ENCODE results near the gene MORN4. TPM values are rescaled to one million over a fixed set of nuclear protein-coding genes. Genes with fewer than 3 reads are reported as not detected.

Gene MORN4
- polyA plus RNA-seq, 12 donors = 3.8 to 7.6 (median 5.6) TPM; not detected in 1

DNA sequence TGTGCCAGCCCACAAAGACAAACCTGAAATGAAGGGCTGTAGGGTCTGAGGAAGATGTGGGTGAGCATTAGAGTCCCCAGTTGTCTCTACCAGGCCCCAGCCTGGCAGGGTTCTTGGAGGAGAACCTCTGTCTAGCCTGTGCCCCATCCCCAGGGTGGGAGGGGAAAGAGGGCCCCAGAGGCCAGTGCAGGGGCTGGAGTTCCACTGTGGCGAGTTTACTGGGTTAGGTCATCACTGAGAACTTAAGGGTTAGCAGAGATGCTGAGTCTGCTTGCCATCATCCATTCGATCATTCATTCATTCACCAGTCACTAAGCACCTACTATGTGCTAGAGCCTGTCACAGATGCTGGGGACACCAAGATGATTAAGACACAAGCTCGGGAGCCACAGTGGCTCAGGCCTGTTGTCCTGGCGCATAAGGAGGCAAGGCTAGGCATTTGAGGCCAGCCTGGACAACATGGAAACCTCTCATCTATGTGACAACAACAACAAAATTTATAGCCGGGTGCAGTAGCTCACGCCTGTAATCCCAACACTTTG is 58.1 kb downstream of the MORN4 start:
- DNase-seq = no peak

DNA sequence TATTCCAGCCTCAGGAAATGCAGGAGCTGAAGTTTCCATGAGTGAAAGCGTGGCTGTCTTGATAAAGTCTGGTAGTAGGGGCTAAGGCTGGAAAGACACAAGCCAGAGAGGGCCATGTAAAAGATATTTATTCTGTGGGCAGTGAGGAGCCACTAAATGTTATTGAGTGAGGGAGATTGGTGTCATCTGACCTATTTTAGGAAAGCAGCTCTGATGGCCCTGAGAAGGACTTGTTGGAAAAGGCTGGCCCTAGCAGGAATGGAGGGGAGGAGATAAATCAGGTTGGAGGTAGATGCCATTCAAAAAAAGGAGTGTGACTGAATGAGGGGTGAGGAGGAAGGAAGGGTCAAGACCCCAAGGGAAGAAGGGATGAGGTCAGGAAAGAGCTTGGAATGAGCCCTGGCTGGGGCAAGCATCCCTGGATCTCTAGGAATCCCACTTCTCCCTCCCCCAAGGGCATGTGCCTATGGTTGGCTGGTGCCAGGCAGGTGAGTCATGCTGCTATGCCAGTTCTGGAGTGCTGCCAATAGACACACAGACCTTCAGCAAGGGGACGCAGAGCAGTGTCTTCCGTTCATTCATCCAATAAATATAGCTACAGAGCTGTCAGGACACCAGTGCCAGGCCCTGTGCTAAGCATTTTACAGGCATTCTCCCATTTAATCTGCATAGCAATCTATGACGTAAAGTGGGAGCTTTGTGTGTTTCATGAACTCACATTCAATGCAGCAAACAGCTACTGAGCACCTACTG is 58.8 kb downstream of the MORN4 start:
- no peak for DNase-seq

DNA sequence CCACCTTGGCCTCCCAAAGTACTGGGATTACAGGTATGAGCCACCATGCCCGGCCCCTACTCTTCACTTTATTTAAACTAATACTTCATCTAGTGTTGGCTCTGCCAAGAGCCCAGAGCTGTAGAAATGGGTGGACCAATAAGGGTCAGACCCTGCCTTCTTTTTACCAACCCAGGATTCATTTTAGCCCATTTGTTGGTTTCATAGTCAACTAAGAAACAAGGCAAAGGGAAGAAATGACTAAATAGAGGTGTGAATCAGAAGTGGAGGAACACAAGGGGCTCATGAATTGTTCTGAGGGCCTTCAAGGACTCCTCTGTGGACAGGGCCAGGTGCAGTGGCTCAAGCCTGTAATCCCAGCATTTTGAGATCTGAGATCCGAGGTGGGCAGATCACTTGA is 59.6 kb downstream of the MORN4 start:
- no peak for DNase-seq

DNA sequence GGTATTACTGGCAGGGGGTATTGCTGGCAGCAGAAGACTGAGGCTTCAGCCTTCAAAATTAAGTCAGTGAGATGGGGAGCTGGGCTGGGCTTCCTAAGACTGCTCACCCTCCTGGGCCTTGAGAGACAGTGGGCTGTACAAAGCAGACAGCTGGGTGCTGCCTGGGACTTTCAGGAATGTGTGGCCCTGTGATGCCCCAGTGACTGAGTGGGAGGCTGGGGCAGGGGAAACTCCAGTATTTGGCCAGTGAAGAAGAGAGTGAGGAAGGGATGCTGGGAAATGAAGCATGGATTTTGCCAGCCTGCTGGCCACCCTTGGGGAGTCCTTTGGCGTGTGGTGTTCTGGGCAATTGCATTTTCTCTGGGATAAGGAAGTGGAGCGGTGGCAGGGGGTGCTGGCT is 60.3 kb downstream of the MORN4 start:
- no peak for DNase-seq

DNA sequence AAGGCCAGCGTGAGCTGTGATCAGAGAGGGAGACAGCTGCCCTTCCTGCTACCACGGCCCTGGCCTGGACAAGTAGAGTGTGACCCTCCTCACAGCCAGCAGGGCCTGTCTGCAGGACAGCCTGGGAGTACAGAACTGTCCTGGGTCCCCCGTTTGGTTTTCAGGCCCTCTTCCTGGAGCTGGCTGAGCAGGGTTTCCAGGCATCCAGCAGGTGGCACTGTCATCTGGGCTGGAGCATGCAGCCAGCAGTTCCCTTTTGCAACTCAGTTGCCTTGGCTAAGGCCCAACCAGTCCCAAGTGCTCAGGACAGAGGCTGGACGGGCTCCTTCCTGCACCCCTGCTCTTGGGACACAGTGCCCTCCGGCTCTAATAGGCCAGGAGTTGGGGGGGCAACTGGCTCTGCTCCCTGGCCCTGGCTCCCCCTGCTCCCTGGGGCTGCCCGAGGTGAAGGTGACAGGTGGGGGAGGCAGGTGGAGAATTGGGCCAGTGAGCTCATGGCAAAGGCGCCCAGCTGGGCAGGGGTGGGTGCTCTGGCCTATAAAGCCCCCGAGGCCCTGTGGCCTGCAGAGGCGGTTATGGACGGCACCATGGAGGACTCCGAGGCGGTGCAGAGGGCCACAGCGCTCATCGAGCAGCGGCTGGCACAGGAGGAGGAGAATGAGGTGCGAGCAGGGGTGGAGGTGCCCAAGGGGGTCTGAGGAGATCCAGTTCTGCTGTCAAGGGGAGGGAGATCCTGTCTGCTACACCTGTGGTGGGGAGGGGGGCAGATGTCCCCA is 60.9 kb downstream of the MORN4 start, which contains the start of gene ANKRD2:
Gene ANKRD2 (plus strand): TSS at position 566 of the 776 bp plus-strand sequence. CDS start 10 bp downstream, at position 576.
- peak; percentile 72 for DNase-seq

DNA sequence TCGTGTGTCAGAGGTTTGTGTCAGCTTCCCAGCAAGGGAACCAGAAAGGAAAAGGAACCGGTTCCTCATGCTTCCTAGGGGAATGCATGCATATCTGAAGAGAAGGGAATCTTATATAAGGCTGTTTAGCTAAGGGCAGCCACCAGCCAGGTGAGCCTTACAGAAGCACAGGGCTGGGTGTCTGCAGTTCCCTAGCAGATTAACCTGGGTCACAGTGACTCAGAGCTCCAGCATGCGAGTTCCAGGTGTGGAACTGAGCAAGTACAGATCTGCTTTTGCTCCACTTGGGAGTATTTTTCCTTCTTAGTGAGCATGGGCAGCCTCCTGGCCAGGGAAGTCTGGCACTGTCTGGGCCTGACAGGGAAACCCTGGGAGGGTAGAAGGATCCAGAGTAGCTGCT is 61.7 kb downstream of the MORN4 start:
- no peak for DNase-seq

DNA sequence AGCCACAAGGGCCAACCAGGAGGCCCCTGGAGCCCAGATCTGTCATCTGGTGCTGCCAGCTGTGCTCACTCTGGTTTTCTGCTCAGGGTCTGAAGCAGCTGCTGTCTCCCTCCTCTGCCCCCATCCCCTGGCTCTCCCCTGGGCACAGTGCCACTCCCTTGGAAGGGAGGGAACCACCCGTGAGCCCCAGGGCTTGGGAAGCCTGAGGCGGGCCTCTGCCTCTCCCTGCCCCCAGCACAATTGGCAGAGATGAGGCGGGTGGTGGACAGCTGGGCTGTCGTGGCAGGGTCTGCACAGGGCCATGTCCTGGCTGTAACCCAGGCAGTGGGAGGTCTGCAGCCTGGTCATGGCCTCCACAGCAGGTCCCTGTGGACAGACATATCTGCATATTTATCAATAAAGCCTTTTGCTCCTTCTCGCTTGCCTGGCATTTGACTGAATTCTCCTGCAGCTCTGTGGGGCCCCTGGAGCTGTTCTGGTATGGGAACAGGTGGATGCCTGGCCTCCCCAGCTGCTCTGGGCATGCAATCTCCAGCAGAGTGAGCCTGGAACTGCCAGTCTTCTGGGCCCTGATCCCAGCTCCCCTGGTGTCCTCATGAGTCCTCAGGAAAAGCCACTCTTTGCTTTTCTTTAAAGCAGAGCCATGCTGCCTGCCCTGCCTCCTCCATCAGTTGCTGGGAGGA is 62.4 kb downstream of the MORN4 start:
- DNase-seq = no peak

DNA sequence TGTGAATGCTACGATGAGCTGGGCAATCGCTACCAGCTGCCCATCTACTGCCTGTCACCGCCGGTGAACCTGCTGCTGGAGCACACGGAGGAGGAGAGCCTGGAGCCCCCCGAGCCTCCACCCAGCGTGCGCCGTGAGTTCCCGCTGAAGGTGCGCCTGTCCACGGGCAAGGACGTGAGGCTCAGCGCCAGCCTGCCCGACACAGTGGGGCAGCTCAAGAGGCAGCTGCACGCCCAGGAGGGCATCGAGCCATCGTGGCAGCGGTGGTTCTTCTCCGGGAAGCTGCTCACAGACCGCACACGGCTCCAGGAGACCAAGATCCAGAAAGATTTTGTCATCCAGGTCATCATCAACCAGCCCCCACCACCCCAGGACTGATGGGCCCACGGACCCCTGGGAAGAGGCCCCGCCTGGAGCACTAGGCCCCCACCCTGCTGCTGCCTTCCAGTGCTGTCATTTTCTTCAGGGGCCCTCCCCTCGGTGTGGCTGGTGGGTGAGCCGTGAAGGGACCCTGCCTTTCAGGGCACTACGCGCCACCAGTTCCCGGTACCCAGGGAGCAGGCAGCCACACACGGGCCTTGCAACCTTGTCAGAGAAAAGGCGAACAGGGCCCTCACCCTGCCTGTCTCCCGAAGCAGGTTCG is 63.0 kb downstream of the MORN4 start:
- DNase-seq = no peak

DNA sequence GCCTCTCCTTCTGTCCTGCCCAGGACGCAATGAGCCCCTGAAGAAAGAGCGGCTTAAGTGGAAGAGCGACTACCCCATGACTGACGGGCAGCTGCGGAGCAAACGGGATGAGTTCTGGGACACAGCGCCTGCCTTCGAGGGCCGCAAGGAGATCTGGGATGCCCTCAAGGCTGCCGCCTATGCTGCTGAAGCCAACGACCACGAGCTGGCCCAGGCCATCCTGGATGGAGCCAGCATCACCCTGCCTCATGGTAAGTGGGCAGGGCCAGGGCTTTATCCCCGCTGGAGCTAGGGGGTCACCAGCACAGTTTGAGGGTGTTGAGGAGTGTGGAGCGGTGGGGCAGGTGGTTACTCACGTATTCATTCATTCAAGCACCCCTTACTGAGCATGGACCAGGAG is 65.4 kb downstream of the MORN4 start:
- no peak for DNase-seq

DNA sequence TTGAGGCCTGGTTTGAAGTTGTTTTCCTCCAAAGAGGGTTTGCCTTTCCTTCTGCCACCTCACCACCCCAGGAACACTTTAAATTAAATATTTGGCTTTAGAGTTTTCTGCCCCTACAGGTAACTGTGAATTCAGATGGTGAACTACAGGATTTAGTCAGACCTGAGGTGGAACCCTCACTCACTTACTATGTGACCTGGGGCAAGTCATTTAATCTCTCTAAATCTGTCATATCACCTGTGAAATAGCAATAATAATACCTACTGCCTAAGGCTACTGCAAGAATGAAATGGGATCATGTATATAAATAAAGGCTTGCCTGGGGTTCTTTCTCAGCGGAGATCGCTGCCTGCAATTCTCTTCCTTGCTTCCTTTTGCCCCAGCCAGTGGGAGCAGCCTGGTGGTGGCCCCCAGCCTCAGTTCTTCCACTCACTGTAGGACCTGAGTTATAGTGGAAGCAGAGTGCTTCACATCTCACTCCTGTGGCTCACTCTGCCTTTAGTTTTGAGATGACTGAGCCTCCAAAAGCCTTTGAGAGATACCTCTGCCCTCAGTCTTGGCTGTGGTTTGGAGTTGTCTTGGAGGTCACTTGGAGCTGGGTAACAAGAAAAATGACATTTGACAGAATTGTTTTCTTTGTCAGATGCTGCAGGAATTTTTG is 66.8 kb downstream of the MORN4 start:
- no peak for DNase-seq

DNA sequence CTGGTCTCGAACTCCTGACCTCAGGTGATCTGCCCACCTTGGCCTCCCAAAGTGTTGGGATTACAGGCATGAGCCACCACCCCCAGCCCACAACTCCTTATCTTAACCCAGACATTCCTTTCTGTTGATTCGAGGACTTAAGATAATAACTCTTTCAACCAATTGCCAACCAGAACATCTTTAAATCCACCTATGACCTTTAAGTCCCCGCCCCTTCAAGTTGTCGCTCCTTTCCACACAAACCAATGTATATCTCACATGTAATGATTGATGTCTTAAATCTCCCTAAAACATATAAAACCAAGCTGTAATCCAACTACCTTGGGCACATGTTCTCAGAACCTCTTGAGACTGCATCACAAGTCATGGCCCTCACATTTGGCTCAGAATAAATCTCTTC is 68.5 kb downstream of the MORN4 start:
- DNase-seq = no peak

Other genes starting within 250 kb of the MORN4 start
- 10 to 100 TPM in 11 of 12 donors, not detected in 1; 11.5 to 28.0 (median 18.4) TPM for gene RRP12, start 232.2 kb downstream of the MORN4 start, polyA plus RNA-seq (ENCODE audit: insufficient read length in 12 of 12)
- 100 to 1,000 TPM in 5 of 12 donors, 10 to 100 TPM in 6, not detected in 1; 81.0 to 148 (median 93.8) TPM for gene PGAM1, start 207.3 kb downstream of the MORN4 start, polyA plus RNA-seq (ENCODE audit: insufficient read length in 12 of 12)
- 10 to 100 TPM in 11 of 12 donors, not detected in 1; 24.0 to 31.5 (median 27.5) TPM for gene EXOSC1, start 187.5 kb downstream of the MORN4 start, polyA plus RNA-seq (ENCODE audit: insufficient read length in 12 of 12)
- gene ZDHHC16, start 187.3 kb downstream of the MORN4 start, polyA plus RNA-seq (ENCODE audit: insufficient read length in 12 of 12) = 10 to 100 TPM in 11 of 12 donors, not detected in 1; 23.8 to 39.9 (median 30.6) TPM
- gene MMS19, start 135.1 kb downstream of the MORN4 start, polyA plus RNA-seq (ENCODE audit: insufficient read length in 12 of 12) = 10 to 100 TPM in 11 of 12 donors, not detected in 1; 41.0 to 81.2 (median 62.2) TPM
- gene UBTD1, start 134.6 kb downstream of the MORN4 start, polyA plus RNA-seq (ENCODE audit: insufficient read length in 12 of 12) = 10 to 100 TPM in 8 of 12 donors, 1 to 10 TPM in 3, not detected in 1; 9.5 to 21.4 (median 12.1) TPM
- 10 to 100 TPM in 7 of 12 donors, 1 to 10 TPM in 4, not detected in 1; 3.8 to 43.4 (median 19.2) TPM for gene ANKRD2, start 60.7 kb downstream of the MORN4 start, polyA plus RNA-seq (ENCODE audit: insufficient read length in 12 of 12)
- gene HOGA1, start 49.1 kb downstream of the MORN4 start, polyA plus RNA-seq (ENCODE audit: insufficient read length in 12 of 12) = 1 to 10 TPM in 5 of 12 donors, under 1 TPM in 5, not detected in 2; 0.45 to 1.7 (median 0.96) TPM
- gene C10orf62, start 43.8 kb downstream of the MORN4 start, polyA plus RNA-seq (ENCODE audit: insufficient read length in 12 of 12) = under 1 TPM in 3 of 12 donors, not detected in 9; 0.18 to 0.20 (median 0.18) TPM
- gene PI4K2A, start 7.2 kb upstream of the MORN4 start, polyA plus RNA-seq (ENCODE audit: insufficient read length in 12 of 12) = 10 to 100 TPM in 4 of 12 donors, 1 to 10 TPM in 7, not detected in 1; 7.8 to 11.6 (median 9.7) TPM
- gene AVPI1, start 53.7 kb upstream of the MORN4 start, polyA plus RNA-seq (ENCODE audit: insufficient read length in 12 of 12) = 10 to 100 TPM in 1 of 12 donors, 1 to 10 TPM in 10, not detected in 1; 2.9 to 12.8 (median 4.0) TPM
- gene MARVELD1, start 80.2 kb upstream of the MORN4 start, polyA plus RNA-seq (ENCODE audit: insufficient read length in 12 of 12) = 10 to 100 TPM in 11 of 12 donors, not detected in 1; 31.9 to 84.4 (median 48.2) TPM
- gene ZFYVE27, start 103.6 kb upstream of the MORN4 start, polyA plus RNA-seq (ENCODE audit: insufficient read length in 12 of 12) = 10 to 100 TPM in 11 of 12 donors, not detected in 1; 10.2 to 23.6 (median 11.9) TPM
- 1 to 10 TPM in 8 of 12 donors, under 1 TPM in 2, not detected in 2; 0.95 to 2.3 (median 1.3) TPM for gene SFRP5, start 138.5 kb upstream of the MORN4 start, polyA plus RNA-seq (ENCODE audit: insufficient read length in 12 of 12)
- gene GOLGA7B, start 216.3 kb upstream of the MORN4 start, polyA plus RNA-seq (ENCODE audit: insufficient read length in 12 of 12) = under 1 TPM in 10 of 12 donors, not detected in 2; 0.04 to 0.65 (median 0.22) TPM

Data from muscle of arm (tissue), 12 donors.